Ovary (tissue), 3 donors: ENCODE measurements around the gene NELFB.

Experiments
- EP300 ChIP-seq: sonication (generic); formaldehyde crosslinking; IDR thresholded peaks from one replicate; pipeline ENCODE4 v1.6.1; 2017; ENCODE audit warnings: antibody characterized with exemption
- POLR2A ChIP-seq: fragments of 450-650 bp; IDR thresholded peaks from one replicate; pipeline ENCODE4 v1.6.1; 2017; ENCODE audit warnings: antibody characterized with exemption, mild to moderate bottlenecking, moderate library complexity
- TF ChIP-seq, protein P1 (sequence below), 3 donors: fragments of 450-650 bp in 2 of 3; fragments of 200-600 bp in 1 of 3; IDR thresholded peaks; one replicate each; pipeline versions ENCODE4 v1.5.1 to v1.8.0; 2016 to 2022; ENCODE audit warnings: antibody characterized with exemption in 3 of 3, mild to moderate bottlenecking in 1 of 3
- donor health status: DM: no; HTN: no; CAD: no.

- TF ChIP-seq, protein P1, sequence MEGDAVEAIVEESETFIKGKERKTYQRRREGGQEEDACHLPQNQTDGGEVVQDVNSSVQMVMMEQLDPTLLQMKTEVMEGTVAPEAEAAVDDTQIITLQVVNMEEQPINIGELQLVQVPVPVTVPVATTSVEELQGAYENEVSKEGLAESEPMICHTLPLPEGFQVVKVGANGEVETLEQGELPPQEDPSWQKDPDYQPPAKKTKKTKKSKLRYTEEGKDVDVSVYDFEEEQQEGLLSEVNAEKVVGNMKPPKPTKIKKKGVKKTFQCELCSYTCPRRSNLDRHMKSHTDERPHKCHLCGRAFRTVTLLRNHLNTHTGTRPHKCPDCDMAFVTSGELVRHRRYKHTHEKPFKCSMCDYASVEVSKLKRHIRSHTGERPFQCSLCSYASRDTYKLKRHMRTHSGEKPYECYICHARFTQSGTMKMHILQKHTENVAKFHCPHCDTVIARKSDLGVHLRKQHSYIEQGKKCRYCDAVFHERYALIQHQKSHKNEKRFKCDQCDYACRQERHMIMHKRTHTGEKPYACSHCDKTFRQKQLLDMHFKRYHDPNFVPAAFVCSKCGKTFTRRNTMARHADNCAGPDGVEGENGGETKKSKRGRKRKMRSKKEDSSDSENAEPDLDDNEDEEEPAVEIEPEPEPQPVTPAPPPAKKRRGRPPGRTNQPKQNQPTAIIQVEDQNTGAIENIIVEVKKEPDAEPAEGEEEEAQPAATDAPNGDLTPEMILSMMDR (IDR thresholded peaks at IDR 0.05), result no peak
- TF ChIP-seq POLR2A (no peak), EP300 (no peak)
Observed at GRCh38 chr9:137215196-137215986, 39.7 kb upstream of the NELFB start.
